Stimulated activated CD8-positive, alpha-beta memory T cell treated with anti-CD3 and anti-CD28 coated beads, Interleukin-12 subunit alpha, Interleukin-12 subunit beta, amount 100 ng/mL, for 1 hour (primary cell): Measurements from ENCODE around the gene CPXM2.

ENCODE experiments used
- DNase-seq: peaks from one replicate; pipeline ENCODE4 v3.0.0-alpha.2; 2020; ENCODE audit warnings: low read depth

The CPXM2 gene

DNA sequence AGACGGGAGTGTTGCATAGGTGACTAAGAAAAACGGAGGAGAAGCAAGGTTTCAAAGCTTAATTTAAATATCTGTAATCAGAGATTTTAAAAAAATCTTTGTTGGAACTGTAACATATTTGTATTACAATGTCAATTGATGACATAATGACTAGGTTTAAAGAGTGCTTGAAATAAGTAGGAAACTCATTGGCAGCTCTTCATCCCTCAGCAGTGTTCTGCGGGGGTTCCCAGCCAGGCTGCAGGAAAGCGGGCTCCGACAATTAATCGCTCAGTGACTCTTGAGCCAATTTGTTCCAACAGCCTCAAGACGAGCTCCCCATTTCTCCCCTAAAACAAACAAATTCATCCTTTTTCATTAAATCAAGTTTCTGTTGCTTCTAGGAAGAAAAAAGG, 22.6 kb downstream of the CPXM2 start:
- no peak for DNase-seq

DNA sequence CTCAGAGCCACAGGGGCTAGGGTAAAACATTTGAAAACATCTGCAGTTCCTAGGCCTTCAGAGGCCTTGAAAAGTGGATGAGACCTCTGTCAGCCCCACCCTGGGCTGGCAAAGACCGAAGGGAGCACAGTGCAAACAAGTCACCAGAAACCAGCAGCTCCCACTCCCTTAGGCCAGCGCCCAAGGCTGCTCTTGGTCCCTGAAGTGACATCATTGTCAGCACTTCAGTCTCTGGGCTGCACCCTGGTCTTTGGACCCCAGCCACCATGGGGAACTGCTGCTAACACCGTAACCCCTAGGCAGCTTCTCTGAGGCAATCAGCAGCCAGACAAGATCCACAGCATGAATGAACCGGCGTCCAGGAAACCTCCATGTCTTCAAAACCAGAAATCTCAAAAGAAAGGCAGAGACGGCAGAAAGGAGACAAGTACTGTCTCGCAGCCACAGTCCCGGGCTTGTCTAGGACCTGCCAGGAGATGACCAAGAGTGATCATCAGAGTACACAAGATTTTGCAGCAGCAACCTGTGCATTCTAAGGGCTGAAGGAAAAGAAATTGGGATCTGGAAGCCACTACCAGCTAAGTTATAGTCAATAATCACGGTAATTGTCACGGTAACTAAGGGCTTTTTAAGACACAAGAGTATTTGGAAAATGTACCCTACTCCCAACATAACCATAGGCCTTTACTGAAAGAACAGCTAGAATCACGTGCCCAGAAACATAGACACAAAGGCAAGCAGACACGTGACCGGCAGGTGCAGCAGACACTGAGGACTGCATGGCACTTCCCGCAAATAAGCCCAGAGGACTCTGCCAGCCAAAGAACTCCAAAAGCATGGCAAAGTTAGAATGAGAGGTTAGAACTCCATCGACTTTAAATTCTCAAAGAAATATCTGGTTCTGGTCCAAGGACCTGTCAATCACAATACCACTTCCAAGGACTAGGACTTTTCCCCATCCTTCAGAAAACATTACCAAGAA, 23.3 kb downstream of the CPXM2 start:
- DNase-seq: no peak

DNA sequence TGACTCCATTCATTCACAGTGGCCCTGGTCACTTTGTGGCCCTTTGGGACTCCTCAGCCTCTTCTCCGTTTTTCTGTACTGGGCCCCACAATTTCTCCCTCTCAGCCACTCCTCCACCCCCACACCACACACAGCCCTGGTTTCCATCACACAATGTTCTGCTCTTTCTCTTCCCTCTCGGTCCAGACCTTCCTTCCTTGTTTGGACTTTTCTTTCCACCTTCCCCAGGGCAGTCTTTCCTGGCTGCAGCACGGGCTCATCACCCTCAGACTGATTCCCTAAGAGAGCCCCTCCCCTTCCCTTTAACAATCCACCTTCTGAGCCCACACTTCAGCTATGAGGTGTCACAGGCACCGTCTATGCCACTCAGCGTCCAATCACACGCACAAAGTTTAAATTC, 25.7 kb downstream of the CPXM2 start:
- no peak for DNase-seq

DNA sequence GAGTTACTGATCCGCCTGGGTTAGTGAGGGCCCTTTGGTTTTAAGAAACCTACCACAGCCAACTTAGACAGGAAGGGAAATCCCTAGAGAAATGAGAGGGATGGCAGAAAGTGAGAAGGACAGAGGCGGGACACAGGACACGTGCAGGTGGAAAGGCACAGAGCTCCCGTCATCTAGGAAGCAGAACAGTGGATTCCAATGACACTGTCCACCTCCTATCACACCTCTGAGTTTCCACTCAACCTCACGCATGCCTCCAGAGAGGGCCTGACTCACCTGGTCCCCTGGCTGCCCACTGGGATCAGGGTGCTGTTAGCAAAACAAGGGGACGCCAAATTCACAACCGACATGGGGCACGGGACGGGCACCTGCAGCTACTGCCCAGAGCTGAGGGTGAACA, 26.3 kb downstream of the CPXM2 start:
- DNase-seq: no peak

DNA sequence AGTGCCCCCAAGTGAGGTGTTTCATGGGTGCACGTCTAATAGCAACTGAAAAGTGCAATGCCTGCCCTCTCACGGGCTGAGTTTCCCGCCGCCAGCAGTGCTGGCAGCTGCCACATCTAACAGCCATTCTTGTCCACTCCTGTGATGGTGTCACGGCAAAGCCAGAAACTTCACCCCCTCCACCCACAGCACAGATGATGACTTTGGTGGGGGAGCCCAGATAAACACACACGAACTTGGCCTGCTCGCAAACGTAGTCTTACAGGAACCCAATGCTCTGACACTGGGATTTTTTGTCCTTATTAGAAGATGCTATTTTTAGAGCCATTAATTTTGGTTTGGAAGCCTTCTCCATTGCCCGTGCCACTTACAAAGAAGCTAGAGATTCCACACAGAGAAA, 26.7 kb downstream of the CPXM2 start:
- DNase-seq: no peak

DNA sequence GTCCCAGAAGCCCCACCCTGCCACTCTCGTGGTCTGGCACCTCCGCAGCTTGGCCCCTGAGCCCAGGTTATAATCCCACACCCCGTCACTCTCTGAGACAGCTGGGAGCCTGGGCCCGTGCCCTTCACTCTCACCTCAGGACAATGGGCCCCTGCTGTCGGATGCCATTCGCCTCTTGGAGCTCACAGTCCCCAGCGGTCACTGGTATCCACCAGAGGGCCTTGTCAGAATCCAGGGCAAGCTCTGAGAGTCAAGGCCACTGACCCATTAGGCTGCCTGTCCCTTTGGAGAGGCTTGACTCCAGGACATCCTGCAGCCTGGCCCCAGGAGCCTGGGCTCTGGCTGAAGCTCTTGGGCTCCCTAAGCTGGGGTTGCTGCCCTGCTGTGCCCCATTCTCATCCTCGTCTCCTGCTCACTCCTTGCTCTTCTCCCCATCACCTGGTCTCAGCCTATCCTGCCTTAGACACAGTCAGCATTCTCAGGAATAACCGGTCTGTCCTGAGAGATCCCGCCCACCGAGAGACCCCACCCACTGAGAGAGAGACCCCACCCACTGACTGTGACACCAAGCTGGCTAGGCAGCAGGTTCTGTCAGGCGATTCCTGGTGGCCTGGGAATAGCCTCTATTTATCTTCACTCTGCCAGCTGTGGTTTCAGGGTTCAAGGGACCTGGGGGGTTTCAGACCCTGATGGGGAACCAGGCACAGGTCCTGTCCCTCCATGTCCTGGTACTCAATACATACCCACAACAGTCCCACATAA, 27.7 kb downstream of the CPXM2 start:
- no peak for DNase-seq

DNA sequence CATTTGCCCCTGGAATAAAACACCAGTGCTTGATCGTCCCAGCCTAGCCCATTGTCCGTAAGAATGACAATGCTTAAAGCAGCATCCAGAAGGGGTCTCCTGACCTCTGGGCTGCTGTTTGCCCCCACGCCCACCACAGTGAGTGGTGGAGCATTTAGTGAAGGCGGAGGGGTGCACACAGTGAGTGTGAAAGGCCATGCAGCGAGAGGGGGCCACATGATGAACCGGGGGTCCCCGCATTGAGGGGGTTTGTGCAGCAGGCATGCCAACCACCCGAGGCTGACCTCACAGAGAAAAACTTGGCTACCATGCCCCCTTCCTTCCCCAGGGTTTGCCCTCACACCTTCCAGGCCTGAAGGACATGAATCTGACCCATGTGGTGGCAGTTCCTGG, 28.4 kb downstream of the CPXM2 start:
- no peak for DNase-seq

DNA sequence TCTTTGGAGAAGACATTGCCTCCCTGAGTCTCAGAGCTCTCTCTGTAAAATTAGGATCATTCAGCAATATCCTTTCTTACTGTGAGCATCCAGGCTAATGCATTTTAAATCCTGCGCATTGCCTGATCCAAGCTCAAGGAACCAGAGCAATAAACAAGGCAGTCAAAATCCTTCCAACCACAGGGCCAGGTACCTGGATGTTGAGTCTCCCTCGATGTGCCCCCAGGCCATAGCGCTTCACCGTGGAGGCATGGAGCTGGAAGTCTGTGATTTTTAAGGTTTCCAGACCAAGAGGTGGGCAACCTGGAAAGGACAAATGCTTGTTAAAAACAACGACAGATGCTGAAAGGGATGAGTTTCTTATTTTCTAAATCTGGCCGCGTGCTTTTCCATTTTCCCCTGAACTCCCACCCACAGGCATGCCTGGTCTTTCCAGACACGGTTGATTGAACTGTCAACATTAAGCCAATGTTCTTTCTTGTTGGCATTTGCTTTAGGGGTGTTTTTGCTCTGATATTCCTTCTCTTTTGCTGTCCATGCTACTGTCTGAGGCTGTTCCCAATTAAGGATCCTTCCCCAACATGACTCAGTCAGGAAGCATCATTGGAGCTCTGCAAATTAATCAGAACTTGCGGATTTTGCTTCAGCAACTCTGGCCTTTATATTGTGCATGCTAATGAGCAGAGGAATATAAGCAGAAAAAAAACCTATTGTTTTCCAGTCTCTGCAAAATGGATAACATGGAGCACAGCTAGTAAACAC, 29.0 kb downstream of the CPXM2 start:
- DNase-seq: no peak

DNA sequence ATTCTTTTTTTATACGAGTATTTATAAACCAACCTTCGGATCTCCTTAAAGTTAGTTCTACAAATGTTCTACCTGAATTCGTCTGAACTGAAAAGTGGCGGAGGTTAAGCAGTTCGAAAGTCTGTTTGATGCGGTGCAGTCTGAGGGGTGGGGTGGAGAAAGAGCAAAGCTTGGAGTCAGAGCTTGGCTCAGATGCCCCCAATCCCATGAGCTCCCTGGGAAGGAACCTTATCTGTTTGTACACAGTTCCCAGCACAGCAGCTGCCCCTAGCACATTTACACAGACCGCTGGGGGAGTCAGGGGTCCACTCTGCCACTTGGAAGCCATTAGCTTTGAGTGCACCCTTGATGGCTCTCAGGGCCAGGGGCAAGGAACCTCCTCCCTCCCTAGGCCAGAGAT, 30.8 kb downstream of the CPXM2 start:
- no peak for DNase-seq

DNA sequence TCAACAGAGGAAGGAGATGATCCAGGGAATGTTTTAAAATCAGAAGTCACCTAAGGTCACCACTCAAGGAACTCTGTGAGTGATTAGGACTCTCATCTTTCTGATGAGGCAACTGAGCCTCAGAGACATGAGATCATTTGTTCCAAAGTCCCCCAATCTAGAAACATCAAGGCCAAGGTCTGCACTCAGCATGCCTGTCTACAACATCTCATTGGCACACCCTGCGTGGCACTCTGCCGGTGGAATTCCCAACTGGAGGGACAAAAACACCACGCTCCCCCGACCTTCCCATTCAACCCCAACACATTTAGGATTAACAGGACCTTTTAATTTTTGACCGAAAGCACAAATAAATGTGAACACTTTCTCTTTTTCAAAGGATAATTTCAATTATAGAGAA, 31.4 kb downstream of the CPXM2 start:
- DNase-seq: no peak

DNA sequence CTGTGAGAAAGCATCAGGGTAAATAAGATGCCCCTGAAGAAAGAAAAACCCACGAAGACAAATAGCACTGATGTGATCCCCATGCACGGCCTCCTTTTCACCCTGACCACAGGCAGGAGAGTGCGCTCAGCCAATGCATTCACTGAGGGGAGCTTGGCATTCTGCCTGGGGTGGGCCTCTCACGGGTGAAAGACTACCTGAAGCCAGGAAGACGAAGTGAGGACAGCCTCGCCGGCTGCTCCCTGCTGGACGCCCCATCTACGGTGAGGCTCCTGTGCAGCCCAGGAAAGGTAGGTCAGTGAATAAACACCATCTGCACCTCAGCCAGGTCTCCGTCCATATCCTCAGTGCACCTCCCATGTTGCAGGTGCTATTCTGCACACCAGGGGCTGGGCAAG, 32.0 kb downstream of the CPXM2 start:
- no peak for DNase-seq

DNA sequence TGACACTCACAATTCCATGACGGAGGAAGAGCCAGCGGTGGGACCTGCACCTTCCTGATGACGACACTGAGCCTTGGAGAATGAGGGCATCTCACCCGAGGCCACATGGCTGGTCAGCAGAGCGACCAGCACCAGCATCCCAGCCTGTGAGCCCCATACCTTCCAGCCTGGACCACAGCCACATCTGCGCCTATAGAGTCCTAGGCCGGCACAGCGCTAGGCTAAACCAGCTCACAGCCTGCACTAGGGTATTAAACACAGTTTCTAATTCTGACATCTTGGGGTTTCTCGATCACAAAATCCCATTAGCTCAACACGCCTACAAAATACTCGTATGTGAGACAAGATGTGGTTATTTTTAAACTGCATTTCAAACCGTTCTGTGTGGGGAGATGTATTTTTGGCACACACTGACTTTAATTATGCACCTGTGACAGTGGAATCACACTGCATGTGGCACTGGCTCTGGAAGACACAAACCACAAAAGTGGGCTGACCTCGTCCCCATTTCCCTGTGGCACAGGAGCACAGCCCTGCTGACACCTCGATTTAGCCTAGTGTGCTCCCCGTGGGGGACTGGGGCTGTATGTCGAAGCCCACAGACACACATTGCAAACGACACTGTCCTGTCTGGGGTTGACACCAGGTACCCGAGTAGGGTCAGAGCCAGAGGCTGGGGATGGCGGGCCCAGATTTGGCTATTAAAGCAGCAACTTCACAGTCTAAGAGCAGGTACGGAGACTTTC, 32.5 kb downstream of the CPXM2 start:
- no peak for DNase-seq

DNA sequence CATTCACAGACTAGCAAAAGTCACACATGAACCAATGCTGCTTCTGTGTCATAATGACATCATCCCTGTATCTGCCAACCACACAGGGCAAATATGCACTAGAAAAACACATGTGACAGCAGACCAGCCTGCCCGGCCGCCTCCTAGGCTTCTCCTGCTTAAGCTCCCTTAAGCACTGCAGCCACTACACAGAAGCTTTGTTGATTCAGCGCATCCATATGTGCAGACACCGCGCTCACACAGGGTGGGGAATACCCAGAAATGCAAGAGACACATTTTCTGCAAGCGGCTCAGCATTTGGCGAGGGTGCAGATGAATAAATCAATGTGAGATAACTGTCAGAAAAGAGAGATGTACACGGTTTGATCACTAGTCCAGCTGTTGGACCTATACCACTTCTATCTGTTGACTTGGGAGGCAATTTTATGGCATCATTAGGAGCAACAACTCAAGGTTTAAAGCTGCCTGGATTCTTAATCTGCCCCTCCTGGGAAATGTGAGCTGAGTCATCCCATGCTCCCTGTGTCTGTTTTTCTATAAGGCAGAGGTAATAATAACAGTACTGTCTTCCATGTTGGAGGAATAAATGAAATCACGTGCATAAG, 33.4 kb downstream of the CPXM2 start:
- no peak for DNase-seq

DNA sequence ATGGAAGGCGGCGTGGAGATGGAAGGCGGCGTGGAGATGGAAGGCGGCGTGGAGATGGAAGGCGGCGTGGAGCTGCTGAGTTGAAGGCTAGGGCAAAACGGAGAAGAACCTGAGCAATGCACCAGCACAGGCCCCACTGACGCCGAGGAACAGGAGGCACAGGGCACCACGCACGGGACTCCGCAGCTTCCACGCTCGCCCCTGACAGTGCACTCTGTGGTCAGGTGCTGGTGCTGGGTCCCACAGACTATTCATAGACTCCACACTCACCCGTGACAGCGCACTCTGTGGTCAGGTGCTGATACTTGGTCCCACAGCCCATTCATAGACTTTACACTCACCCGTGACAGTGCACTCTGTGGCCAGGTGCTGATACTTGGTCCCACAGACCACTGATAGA, 34.0 kb downstream of the CPXM2 start:
- no peak for DNase-seq

DNA sequence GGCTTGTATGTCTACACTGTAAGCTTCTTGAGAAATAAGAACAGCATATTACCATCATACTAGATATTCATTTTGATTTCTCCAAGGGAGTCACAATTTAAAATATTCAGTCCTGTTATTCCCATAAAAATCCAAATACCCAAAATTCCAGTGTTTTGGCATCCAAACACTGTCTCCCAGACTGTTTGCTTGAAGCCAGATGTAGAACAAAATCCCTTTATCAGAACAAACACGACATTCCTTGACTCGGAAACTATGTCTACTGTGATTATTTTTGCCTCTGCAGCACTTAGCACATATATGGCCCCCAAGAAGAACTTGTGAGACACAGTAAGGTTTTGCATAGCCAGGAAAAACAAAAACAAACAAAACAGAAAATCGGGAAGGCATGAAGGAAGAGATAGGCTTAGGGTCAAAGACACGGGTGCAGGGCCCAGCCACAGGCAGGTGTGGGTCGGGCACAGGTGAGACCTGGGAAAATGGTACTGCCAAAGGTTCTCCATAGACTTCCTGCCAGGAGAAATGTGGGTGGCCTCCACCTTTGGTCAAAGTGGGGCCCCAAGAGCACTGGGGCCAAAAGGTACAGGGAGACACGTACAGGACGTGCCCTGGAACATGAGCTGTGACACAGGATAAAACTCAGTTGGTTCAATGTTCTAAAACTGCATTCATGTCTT, 36.5 kb downstream of the CPXM2 start:
- DNase-seq: no peak

DNA sequence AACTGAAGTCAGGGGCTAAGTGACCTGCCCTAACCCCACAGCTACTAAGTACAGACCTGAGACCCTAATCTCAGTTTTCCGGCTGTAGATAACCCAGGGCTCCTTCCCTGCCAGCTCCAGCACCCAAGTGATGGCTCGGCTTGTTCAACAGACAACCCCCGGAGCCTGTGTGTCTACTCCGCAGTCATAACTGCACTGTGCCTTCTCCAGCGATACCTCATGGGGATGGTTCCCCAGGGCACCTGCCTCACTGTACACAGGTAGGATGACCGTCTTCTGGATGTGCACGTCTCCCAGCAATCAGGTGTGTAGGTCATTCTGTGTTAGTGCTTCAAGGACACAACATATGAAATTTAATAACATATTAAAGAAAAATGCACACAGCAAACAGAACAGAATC, 37.1 kb downstream of the CPXM2 start:
- DNase-seq: no peak

DNA sequence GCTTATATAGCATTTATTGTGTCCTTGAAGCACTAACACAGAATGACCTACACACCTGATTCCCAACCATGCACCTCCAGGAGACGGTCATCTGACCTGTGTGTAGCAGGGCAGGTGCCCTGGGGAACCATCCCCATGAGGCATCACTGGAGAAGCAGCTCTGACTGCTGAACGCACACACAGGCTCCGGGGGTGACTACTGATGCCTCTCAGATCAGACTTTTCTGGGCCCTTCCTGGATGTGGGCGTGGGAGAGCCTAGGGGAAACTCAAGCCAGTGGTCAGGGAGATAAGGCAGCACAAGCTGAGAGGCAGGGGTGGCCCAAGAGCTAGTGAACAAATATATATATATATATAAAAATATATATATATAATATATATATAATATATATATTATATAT, 37.6 kb downstream of the CPXM2 start:
- DNase-seq: no peak

DNA sequence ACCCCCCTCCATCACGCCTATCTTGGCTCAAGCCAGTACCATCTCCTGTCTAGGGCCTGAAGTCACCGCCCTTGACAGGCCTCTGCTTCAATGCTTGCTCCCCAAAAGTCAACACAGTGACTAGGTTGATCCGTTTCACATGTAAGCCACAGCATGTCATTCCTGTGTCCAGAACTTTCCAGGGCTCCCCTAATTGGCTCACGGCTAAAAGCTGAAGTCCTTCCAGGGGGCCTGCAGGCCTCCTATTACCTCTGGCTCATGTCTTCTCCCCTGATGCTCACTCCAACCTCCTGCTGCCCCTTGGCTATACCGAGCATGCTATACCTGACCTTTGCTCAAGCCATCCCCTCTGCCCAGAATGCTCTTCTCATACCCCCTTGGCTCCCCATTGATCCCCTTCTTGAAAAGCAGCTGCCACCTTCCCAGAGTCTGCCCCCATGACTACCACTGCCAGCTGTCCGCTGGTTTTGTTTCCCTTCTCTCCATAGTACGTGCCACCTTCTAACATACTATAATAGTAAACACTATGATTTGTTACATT, 39.1 kb downstream of the CPXM2 start:
- DNase-seq: no peak

DNA sequence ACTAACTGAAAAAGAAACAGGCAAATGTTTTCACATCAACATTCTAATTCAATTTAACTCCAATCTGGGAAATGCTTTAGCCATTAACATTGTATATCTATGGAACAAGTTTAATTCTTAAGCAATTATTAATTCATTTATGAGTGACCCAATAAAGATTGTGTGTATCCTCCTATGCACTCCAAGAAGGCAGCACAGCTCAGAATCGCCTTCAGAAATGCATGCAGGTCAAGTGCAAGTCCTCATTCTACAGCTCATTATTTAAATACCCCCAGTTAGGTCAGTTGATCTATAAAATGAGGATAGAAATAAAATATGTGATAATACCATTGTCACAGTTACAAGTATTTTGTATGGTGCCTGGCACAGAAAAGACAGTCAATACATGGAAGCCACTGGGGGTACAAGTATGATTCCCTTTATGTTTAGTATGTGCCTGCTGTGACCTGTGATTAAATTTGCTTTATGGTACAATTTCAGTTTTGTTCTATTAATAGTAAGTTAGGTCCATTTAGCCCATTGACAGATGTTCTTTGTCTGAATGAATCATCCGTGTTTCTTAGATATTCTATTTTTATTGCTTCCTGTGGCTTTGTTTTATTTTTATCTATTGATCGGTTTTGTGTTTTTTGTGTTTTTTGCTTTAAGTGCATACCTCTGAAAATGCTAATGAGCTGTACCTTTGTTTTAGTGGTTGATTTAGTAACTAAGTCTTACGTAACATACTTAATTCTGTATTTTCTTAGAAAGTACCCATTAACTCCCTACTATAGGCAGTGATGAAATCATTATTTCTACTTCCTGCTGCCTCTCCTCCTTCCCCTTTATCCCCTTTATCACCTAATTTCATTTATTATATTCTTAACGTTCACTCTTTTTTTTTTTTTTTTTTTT, 42.8 kb downstream of the CPXM2 start:
- no peak for DNase-seq
